NCI-H128 (cell line): ENCODE data around the gene MDP1.

Experiments used
- DNase-seq: peaks from one replicate; lab custom pipeline; 2025; ENCODE audit not compliant: unreplicated experiment; lab: John Stamatoyannopoulos, UW

Gene MDP1

DNA sequence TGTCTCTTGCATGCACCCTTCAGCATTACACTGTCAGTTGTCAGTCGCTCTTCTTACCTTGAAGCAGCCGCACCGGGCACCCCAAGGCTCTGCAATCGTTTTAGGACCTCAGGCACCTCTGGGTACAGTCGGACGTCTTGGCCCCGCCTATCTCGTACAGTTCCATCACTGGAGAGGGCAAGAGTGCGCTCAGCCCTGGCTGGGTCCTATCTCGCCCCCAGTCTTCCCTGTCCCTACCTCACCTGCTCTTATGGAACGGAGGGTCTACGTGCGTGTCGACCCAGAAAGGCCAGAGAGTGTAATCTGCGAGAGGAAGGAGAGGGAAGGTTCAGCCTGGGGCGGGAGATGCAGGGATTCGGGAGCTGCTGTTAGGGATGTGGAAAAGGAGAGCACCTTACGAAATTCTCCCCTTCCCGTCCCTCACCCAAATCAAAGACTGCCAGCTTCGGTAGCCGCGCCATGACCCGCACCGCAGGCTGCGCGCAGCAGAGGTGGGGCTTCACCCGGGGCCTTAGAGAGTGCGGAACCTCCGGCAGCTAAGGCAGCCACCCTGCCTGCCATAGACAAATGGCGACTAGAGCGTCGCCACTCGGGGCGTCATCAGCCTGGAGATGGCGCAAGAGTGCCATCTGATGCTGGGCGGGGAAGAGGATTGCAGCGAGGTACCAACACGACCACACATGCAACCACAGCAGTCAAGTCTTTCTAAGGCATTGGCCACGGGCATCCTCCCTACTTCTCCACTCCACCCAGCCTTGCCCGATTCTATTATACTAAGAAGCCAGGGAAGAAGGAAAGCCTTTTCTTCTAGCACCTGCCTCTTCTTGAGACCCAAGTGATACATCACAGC lies at the start of gene MDP1:
Gene MDP1, minus strand, starts transcription at position 572 of the 850 bp plus-strand sequence. Its CDS starts 111 bp downstream, at position 461.
- peak; percentile 80 for DNase-seq

DNA sequence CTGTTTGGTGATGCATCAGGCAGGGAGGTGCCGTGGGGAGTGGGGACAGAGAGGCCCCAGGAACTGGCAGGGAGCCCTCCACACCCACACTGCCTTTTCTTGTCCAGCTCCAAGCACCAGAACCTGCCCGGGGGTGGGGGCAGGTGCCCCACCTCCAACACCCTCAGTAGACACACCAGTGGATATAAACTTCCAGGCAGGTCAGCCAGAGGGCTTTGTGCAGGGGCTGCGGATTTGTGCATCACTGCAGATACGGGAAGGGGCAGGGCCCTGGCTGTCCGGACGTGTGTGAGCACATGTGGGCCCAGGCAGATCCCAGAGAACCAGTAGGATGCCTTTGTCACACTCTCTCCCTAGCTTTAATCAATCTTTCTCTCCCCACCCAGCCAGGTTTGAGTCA lies 48.4 kb upstream of the MDP1 start:
- no peak for DNase-seq

DNA sequence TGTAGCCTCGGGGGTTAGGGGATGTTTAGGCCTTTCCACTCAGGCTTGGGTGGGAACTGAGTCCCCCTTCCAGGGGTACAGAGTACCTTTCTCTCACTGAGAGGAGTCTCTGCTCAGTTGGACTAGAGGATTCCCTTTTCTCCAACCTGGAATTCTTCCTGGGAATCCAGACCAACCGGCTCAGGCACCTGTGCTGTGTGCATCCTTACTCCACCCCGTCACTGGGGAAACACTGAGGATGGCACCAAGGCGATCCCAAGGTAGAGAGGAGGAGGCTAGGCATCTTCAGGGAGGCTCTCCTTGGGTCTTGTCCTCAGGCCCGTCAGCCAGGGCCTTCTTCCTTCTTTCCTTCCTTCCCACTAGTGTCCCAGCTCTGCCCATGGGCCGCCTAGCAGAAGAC lies 48.0 kb upstream of the MDP1 start:
- DNase-seq: no peak

- no peak for DNase-seq
Measured at GRCh38 chr14:24262821-24263733, 47.2 kb upstream of the MDP1 start, which contains the start of gene TGM1. Gene TGM1 (minus strand): TSS chr14:24263177. CDS start chr14:24262352, 825 bp downstream.

DNA sequence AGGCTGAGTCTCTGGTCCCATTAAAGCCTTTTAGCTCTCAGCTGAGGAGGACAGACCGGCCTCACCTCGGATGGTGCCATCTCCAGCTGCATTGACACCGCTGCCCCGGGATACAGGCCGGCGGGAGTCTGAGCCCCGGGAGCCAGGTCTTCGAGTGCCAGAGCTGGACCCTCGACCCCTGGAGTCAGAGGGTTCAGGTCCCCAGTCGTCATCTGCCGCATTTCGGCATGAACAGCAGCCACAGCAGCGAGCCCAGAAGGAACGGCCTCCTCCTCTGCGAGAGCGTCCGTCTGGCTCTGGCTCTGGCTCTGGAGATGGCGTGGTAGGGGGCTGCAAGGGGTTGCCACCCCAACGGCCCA lies 46.1 kb upstream of the MDP1 start:
- no peak for DNase-seq

GRCh38 chr14:24261256-24261968 lies 45.5 kb upstream of the MDP1 start:
- DNase-seq: no peak

GRCh38 chr14:24260780-24261157 lies 44.9 kb upstream of the MDP1 start:
- no peak for DNase-seq

- DNase-seq: no peak
Measured at GRCh38 chr14:24260026-24260779, 44.3 kb upstream of the MDP1 start.

DNA sequence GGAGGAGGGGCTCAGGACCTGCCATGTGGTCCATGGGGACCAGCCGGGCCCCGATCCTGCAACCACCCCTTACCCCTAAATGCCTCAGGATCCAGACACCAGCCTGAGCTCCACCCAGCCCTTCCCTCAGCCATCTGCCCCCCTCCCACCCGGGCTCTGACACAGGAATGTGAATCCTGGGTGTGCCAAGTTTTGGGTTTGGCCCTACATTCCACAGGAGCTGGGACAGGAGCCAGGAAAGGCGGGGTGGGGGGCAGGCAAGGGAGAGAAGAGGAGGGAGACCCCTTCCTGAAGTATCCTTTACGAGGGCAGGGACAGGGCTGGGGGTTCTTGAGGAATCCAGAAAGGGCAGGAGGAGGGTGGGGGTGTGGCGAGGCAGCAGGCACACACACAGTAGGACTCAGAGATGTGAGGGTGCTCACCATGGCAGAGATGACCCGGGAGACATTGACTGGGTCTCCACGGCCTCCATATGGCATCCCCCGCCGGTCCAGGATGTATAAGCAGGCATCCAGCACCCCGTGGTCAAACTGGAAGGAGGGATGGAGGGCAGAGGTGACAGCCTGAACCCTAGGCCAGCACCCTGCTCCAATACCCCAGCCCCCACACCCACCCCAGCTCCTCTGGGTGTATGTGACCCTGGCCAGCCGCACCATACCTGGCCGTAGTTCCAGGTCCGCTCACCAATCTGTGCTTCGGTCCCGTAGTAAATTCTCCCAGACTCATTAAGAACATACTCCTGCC lies 43.6 kb upstream of the MDP1 start:
- DNase-seq: no peak

GRCh38 chr14:24258548-24259265 lies 42.8 kb upstream of the MDP1 start:
- DNase-seq: no peak

DNA sequence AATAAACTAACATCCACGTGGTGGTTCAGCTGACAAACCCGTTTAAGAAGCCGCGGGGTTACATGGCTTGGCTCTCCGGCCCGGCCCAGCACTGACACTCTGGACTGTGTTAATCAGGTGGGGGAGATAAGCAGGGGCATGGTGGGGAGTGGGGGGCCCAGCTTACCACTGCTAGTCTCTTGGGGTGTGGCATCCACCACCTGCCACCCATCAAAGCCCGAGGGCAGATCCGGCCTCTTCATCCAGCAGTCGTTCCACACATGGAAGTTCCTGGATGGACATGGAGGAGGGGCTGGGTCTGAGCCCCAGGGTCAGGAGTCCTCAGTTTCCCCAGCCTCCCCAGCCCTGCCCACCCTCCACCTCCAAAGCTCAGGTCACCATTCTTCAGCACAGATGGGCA lies 42.3 kb upstream of the MDP1 start:
- DNase-seq: no peak

DNA sequence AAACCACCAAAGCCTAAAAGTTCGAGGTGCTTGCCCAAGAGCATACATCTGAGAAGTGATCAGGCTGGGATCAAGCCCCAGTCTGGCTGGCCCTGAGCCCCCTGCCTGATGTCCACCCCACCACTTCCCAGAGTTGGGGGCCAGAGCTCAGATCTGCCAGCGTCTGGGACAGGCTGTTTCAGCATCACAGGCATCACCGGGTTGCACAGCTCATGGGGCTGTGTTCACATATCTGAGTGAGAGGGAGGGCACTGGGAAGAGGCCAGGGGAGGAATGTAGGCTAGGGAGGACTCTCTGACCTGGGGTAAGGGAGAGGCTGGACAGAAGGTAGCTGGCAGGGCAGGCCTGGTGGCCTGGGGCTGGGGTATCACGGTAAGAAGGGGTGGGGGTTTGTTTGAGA lies 41.1 kb upstream of the MDP1 start:
- no peak for DNase-seq

- DNase-seq: no peak
Measured at GRCh38 chr14:24255931-24256711, 40.3 kb upstream of the MDP1 start.

DNA sequence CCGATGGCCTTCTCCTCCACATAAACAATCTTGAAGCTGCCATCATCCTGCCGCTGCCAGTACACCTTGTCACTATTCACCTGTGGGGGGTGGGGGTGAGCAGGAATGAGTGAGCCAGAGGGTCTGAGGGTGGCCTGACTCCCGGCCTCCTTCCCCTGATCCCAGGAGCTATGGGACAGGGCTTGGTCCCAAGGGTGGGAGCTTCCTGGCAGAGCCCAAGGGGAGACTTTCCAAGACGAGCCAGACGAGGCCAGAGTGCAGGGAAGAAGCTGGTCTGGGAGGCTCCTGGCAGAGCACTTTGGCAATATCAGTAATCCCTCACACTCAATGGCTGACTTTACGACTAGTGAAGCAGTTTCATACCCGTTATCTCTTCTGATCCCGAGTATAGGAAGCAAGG lies 39.6 kb upstream of the MDP1 start:
- no peak for DNase-seq

DNA sequence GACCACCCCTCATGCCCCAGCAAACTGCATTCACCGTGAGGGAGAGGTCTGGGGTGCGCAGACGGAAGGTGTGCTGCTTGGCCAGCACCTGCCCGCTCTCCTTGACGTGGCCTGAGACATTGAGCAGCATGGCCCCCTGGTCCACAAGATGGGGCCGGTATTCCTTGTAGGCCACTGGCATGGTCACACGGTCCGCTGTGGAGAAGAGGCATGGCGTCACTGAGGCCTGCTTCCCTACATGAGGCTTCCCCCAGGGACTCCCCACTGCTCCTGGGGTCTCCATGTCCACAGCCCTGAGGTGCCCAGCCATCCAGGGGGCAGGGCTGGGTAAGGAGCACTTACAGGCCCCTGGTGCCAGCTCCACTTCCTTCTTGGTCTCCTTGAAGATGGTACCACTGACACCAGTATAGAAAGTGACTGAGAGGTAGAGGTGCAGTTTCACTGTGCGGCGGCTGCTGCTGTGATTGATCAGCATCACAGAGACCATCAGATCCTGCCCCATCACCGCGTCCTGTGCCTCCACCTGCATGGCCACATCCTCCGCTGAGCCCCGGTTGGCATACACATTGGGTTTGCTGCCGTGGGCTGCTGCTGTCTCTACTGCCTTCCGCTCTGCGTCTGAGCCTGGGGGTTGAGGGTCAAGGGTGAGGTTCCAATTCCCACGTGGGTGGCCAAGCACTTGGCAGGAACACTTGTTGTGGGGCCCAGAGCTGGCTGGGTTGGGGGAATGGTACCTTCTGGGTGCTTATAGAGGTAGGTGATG lies 38.9 kb upstream of the MDP1 start:
- no peak for DNase-seq

DNA sequence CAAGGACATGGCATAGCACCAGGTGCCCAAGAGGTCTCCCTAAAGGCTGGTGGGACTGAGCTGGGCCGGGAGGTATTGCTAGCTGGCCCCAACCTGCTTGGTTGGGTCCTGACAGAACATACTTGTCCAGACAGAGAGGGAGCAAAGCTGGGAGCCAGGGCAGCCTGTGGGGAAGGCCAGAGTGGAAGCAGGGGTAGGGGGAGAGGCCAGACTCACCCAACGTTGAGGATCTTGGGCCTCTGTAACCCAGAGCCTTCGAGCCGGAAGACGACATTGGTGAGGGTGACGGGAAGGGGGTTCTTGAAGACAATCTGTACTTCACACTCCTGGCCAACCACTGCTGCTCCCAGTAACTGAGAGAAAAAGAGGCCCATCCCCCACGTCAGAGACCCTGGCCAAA lies 38.1 kb upstream of the MDP1 start:
- no peak for DNase-seq

GRCh38 chr14:24252289-24253124 lies 36.6 kb upstream of the MDP1 start:
- no peak for DNase-seq
